GM19468 (cell line): ENCODE results near the gene SERINC3.

ENCODE experiments used
- ATAC-seq: cut with Tn5 transposase; IDR thresholded peaks from one replicate; pipeline ENCODE4 v1.9.1; 2021; ENCODE audit warnings: mild to moderate bottlenecking, moderate library complexity, moderate number of reproducible peaks; ENCODE audit not compliant: unreplicated experiment; ENCODE audit errors: extremely low read depth

Gene SERINC3

DNA sequence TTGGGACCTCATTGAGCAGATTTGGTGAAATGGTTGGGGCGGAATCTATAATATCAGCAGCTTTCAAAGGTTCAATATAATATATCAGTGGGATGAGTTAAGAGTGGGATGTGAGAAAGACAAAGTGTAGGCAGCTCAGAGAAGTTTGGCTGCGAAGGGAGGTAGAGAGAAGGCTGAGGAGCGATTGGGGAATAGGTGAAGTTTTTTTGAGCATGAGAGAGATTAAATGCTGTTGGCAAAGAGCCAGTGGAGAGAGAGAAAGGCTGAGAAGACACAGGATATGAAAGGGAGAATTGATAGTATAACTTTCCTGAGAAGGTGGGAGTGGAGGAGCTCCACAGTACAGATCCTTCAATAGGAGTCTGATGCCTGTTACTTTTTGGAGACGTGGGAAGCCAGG lies 12.1 kb upstream of the SERINC3 start:
- ATAC-seq: no peak

DNA sequence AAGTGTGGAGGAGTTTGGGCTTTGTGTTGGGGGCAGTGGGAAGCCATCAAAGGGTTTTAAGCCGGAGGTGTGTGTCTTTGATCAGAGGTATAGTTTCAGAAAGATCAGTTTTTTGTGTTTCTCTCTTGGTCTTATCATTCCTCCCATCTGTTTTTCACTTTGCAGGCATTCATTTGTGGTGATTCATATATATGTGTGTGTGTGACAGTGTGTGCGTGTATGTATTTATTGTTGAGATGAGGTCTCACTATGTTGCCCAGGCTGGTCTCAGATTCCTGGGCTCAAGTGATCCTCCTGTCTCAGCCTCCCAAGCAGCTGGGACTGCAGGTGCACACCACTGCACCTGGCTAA lies 11.1 kb upstream of the SERINC3 start:
- ATAC-seq: no peak

DNA sequence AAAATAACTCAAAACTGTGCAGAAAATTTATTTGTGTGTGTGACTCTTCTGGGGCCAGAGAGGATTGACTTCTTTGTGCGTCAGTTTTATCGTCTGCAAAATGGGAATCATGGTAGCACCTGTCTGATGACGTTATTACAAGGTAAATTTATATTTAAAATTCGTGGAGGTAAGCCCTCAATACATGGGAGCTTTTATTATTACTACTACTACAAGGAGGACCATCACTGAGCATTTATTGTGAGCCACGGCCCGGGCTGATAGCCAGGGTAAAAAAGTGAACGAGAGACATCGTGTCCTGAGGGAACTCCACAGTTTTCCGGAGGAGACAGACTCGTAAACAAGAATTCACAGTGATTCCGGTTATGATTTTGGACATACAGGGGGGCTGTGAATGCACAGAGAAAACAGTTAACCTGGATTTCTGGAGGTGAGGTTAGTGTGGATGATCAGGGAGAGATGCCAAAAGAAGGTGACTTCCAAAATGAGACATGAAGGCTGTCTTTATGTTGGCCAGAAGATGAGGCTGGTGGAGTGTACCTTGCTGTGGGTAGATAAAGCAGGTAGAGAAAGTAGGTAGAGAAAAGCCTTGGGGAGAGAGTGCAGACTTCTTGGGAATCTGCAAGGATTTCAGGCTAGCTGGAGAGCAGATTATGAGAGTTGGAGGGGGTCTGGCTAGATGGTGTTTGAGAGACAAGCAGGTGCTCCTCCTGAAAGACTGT lies 10.6 kb upstream of the SERINC3 start:
- ATAC-seq: no peak

DNA sequence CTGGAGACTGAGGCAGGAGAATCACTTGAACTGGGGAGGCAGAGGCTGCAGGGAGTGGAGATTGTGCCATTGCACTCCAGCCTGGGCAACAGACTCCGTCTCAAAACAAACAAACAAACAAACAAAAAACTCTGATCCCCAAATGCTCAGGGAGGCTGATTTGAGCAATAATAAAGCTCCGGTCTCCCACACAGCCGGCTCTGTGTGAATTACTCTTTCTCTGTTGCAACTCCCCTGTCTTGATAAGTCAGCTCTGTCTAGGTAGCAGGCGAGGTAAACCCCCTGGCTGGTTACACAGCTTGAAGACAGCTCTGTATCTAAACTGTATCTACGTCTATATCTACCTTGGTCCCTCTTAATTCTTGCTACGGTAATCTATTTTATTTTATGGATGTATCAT lies 6.4 kb upstream of the SERINC3 start:
- ATAC-seq: no peak

DNA sequence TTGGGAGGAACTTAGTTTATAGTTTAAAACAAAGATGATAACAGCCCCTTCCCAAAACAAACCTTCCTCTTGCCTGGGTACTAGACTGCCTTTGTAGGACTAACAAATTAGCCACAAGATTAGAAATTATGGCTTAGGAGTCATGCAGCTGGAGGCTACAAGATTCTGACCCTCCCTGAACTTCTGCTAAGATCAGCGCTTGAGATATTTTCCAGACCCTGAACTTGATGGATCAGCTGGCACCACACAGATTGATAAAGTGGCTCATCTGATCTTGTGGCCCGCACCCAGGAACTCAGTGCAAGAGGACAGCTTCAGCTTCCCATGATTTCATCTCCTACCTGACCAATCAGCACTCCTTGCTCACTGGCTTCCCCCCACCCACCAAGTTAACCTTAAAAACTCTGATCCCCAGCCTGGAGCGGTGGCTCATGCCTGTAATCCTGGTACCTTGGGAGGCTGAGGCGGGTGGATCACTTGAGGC lies 5.9 kb upstream of the SERINC3 start:
- ATAC-seq: no peak

DNA sequence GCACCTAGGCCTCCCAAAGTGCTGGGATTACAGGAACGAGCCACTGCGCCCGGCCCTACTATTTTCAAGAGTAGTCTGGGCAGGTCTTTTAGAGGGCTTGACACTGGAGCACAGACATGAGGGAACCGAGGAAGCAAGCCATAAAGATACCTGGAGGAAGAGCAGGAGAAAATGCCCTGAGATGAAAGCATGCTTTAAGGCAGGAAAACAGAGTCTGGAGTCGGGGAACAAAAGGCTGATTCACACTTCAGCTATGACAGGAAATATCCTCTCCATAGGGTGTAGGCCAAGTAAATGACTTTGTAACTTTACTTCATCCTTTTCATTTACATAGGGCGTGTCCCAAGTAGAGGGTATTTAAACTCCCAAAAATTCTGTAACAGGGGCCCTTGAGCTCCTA lies 4.3 kb upstream of the SERINC3 start:
- ATAC-seq: no peak

DNA sequence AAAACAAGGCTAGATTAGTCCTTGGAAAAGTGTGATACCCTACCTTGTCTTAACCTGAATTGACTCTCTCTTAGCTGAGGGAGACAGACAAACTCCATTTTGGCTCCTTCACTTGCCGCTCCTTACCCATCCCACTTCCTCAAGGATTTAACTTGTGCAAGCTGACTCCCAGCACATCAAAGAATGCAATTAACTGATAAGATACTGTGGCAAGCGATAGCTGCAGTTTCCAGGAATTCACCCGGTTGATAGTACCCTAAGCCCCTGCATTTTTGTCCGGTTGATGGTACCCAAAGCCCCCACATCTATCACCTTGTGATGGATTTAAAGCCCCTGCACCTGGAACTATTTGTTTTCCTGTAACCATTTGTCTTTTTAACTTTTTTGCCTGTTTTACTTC lies 1.9 kb upstream of the SERINC3 start:
- ATAC-seq: no peak

DNA sequence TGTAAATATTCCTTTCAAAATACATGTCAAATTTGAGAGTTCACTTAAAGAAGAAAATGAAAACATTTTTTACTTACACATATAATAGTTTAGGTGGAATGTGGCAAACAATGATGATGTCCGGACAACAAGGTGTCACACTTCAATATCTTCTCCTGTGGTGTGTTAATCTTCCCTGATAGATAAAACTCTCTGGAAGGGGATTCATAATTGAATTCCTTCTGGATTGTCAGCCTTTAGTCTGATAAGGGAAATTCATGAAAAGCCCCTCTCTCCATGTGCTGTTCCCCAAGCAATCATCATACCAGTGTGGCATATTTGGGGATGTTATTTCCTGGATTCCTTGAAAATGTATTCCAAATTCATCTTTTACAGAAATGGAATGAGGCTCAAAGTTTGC lies 971 bp upstream of the SERINC3 start:
- no peak for ATAC-seq

DNA sequence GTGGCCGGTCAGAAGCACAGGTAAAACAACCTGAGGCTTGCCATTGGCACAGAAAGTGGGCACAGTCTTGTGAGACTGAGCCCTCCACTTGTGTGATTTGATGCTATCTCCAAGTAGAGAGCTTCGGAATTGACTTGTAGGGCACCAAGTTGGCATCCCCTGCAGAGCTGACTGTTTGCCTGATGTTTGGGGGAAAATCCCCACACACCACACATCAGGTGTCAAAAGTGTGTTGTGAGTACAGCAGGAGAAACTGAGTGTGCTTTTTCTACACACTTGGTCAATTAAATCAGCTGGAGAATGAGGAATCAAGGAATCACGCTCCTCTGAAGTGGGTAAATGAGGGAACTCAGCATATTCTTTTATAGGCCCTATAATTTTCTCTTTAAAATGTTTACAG lies 989 bp downstream of the SERINC3 start:
- ATAC-seq: no peak

DNA sequence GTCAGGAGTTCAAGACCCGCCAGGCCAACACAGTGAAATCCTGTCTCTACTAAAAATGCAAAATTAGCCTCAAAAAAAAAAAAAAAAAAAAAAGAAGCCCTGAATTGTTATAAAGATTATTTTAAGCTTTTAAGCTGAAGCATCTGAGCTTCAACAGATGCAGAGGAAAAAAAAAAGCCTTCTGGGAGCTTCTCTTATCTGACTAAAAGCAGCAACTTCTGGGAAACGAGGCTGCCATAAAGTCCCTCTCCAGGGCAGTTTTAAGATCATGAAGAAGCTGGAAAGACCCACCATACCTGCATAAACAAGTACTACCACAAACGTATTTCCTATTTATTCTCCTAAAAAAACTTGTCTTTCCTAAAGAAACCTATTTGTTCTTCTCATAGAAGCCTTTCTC lies 3.6 kb downstream of the SERINC3 start:
- ATAC-seq: no peak

DNA sequence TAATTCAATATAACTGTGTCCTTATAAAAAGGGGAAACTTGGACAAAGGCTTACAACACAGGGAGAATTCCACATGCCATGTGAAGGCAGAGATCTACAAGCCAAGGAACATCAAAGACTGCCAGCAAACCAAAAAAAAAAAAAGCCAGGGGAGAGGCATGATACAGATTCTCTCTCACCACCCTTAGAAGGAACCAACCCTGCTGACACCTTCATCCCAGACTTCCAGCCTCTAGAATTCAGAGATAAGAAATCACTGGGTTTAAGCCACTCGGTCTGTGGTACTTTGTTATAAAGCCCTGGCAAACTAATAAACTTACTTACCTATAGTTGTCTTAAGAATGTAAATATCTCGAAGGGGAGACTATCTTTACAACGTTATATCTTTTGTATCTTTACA lies 4.4 kb downstream of the SERINC3 start:
- ATAC-seq: no peak

DNA sequence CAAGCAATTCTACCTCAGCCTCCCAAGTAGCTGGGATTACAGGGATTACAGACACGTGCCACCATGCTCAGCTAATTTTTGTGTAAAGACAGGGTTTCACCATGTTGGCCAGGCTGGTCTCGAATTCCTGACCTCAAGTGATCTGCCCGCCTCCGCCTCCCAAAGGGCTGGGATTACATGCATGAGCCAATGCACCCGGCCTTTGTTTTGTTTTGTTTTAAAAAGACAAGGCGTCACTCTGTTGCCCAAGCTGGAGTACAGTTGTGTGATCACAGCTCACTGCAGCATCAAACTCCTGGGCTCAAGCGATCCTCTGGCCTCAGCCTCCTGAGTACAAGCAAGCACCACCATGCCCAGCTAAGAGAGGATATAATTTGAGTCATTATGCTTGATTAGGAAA lies 5.4 kb downstream of the SERINC3 start:
- ATAC-seq: no peak

DNA sequence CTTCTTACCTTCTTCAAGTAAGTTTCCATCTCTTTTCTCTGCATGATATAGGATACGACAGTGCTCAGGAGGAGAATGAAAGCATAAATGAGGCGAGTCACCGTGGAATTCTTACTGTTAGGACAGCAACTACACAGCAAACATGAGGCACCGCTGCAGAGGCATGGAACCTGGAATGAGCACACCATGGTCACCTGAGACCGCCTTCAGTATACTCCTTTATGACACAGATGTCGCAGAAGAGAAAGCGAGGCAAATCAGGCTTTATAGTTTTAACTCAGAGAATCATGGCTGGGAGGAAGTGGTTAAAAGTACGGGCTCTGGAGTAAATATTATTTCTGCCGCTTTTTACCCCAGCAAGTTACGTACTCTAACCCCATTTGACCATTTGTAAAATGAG lies 8.0 kb downstream of the SERINC3 start:
- no peak for ATAC-seq

DNA sequence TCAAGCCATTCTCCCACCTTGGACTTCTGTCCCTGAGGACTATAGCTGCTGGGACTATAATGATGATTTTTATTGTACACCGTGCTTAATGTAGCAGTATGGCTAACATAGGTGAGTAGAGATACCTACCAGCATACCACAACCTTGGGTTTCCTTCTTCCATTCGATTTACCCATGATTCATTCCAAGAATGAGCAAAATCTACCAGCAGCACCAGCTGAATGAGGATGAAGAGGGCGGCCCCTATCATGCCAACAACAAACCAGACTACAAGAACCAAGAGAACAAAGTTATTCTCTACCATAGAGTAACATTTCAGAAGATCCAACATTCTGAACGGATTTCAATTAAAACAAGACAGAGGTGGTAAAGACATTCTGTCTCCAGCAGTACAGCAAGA lies 12.1 kb downstream of the SERINC3 start:
- ATAC-seq: no peak

DNA sequence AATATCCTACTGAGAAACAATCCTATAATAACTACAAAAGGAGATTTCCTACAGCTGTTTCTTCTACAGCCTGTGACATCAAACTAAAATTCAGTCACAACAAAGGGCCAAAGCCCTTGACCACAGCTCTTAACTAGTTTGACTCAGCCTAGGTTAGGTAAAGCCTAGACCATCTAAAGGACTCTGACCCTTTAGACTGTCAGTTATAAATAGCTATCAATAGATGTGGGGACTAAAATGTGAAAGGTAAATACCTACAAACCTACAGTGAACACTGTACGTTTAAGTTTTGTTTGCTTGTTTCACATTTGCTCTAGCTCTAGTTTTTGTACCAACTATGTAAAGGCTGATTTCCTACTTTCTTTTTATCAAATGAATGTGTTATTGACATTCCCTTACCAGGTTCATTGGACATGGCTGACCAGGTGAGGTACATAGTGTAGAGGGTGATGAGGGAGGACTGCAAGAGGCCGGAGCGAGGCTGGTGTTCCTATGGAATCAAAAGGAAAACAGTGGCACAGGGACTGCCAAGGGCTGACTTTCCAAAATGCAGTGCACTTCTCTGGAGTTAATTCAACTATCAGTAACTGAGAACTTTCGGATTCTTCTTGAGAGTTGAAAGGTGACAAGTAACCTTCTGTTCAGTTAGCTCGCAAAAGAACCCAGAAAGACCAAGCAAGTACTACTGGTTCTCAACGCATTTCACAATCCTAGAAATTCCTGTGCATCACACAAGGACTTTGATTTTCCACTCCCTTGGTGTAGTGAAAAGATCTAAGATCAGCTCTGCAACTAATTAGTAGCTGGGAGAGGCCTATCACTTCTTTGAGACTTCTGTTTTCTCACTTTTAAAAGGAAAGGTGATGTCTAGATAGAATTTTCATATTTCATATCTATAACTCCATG lies 17.2 kb downstream of the SERINC3 start:
- no peak for ATAC-seq

DNA sequence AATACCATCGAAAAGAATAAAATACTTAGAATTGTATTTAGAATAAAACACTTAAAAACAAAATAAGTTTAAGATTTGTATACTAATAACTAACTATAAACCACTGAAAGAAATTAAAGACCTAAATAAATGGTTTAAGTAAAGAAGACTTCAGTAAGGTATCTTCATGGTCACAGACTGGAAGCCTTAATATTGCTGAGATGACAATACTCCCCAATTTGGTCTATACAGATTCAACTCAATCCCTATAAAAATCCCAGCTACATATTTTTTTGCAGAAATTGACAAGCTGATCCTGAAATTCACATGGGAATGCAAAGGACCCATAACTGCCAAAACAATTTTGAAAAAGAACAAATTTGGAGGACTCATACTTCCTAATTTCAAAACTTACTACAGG lies 18.9 kb downstream of the SERINC3 start:
- ATAC-seq: no peak

DNA sequence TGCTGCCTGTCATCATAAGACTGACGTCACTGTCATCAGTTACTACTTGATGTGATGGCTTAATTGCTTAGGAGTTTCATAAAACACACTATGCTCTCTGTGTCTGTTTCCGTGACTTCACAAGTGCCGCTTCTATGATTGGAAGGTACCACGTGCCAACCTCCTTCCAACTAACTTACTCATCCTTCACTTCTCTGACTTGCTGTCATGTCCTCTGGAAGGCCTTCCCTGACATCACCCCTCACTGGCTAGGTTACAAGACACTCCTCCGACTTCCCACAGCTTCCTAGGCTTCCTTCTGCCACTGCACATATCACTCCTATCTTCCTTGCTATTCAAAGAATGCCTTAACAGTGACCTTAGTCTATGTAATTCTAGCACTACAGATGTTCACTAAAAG lies 20.4 kb downstream of the SERINC3 start:
- no peak for ATAC-seq

DNA sequence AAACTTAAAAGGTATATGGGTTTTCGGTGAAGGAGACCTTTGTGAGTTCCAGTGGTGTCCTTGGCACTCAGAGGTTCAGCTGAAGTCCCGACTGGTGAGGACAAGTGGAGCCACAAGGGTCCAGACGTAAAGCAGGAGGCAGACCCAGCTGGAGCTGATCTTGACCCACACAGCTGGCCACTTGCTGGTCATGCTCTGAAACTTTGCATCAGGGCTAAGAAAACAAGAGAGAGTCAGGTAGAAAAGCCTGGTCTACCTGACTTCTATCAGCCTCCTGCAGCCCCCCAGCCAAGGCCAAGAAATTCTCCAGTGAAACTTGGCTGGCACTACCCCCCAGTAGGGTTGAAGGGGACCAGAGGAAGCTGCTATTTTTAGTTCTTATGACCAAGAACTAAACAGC lies 21.6 kb downstream of the SERINC3 start:
- no peak for ATAC-seq

DNA sequence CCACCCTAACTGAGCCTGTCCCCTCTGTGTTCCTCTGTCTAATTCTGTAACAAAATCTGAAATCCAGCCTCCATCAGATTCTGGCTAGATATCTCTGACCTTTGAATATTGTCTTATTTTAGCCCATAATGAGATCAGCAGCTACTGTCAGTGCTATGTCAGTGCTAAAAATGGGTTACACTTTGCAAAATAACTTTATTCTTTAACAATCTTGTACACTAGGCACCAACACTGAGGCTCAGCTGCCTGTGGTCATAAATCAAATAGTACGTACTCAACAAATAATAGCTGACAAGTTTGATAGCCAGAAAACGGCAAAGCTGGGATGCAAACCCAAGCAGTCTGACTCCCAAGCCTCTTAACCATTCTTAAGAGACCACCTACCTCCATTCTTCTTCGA lies 24.1 kb downstream of the SERINC3 start:
- no peak for ATAC-seq

DNA sequence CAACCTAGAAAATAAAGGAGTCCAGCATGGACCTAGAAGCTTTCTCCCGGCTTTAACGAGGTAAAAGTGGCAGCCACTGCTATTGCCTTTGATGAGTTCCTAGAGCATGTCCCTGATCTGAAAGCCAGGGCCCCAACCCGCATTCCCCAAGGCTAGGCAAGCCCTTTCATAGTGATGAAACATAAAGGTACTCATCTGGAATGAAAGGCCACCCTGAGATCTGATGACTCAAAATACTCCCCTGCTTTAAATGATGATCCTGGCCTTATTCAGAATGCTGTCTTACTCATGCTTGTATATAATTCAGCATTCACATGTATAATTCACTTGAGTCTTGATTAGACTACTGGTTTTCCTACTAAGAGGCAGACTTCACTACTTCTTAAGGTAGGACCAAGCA lies 24.9 kb downstream of the SERINC3 start:
- no peak for ATAC-seq

DNA sequence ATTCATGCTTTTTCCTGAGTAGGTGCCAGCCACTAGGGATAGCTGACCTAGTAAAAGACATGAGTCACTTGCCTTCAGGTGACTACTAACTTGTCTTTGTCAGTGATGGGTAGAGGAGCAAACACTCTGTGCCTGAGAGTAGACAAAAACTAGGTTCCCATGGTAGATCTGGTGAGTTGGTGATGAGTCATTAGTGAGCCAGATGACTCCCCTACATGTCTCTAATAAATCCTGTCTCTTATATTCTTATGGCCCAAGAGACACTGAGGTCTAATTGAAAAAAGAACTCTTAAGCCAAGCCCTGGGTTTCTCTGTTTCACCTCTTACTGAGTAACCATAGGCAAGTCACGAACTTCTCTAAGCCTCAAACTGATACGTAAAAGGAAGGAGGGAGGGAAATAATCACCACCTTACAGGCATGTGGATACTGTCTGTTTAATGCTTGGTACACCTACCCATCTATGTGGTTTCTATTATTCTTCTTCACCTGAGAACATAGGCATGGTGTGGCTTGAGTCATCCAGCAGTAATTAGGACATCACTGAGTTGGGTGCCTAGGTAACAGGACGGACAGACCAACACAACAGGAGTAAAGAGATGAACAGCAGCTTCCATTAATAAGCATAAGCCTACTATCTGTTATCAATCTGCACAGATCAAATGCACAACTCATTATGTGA lies 25.9 kb downstream of the SERINC3 start:
- ATAC-seq: no peak
